Measurements from ENCODE around the gene SNRPA.

SNRPA gene

DNA sequence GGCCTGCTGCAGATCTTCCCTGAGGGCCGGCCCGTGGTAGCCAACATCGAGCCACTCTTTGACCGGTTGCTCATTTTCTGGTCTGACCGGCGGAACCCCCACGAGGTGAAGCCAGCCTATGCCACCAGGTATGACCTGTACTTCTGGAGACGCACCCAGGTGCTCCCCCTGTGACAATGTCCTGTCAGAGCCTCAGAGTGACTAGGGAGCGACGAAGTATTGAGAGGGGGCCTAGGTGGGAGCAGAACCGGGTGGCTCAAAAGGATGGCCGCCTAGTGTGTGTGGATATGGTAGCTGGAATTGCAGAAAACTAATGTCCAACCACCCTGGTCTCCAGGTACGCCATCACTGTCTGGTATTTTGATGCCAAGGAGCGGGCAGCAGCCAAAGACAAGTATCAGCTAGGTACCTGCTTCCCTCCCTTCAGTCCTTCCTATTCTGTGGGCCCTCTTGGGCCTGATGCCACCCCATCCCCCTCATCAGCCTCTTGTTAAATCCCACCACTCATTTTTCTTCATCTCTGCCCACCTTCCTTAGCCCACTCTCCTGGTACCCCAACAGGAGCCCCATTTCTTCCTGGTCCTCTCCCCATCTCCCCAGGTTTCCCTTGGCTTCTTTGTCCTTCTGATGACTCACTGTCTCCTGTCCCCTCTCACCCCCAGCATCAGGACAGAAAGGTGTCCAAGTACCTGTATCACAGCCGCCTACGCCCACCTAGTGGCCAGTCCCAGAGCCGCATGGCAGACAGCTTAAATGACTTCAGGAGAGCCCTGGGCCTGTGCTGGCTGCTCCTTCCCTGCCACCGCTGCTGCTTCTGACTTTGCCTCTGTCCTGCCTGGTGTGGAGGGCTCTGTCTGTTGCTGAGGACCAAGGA is 56.4 kb downstream of the SNRPA start (continued):
- TF ChIP-seq ZNF610 (tag by site-specific recombination; IDR thresholded peaks at IDR 0.05; ENCODE audit: borderline replicate concordance) (no peak), ZNF169 (tag by site-specific recombination; IDR thresholded peaks at IDR 0.05) (0 out of 2 replicates have a peak, but pooled peaks have one; percentile 35), ZNF549 (tag by site-specific recombination; IDR thresholded peaks at IDR 0.05) (no peak), ZNF548 (tag by site-specific recombination; IDR thresholded peaks at IDR 0.05) (0 out of 2 replicates have a peak, but pooled peaks have one; percentile 40), SP3 (tag by site-specific recombination; IDR thresholded peaks at IDR 0.05) (0 out of 2 replicates have a peak, but pooled peaks have one; percentile 3), KLF7 (tag by site-specific recombination; IDR thresholded peaks at IDR 0.05; ENCODE audit: borderline replicate concordance) (0 out of 2 replicates have a peak, but pooled peaks have one; percentile 45), GFI1B (tag by site-specific recombination; IDR thresholded peaks at IDR 0.05) (no peak), ZNF76 (tag by site-specific recombination; IDR thresholded peaks at IDR 0.05; ENCODE audit: borderline replicate concordance, low read depth) (0 out of 2 replicates have a peak, but pooled peaks have one; percentile 4), ZNF121 (tag by site-specific recombination; IDR thresholded peaks at IDR 0.05) (peak; percentile 37; the same call in 1 of the 2 replicates), ZNF138 (tag by site-specific recombination; IDR thresholded peaks at IDR 0.05; ENCODE audit: borderline replicate concordance) (0 out of 2 replicates have a peak, but pooled peaks have one; percentile 33), ZNF623 (tag by site-specific recombination; IDR thresholded peaks at IDR 0.05) (no peak), ZNF274 (IDR thresholded peaks at IDR 0.05; ENCODE audit: low read length) (no peak), ZNF274 (tag by site-specific recombination; IDR thresholded peaks at IDR 0.05; ENCODE audit: borderline replicate concordance) (peak; percentile 15; the same call in 1 of the 2 replicates), ZNF391 (tag by site-specific recombination; IDR thresholded peaks at IDR 0.05; ENCODE audit: borderline replicate concordance, low read depth) (0 out of 2 replicates have a peak, but pooled peaks have one; percentile 47), ZNF133 (tag by site-specific recombination; IDR thresholded peaks at IDR 0.05) (0 out of 2 replicates have a peak, but pooled peaks have one; percentile 12)
- TF ChIP-seq, protein P1, sequence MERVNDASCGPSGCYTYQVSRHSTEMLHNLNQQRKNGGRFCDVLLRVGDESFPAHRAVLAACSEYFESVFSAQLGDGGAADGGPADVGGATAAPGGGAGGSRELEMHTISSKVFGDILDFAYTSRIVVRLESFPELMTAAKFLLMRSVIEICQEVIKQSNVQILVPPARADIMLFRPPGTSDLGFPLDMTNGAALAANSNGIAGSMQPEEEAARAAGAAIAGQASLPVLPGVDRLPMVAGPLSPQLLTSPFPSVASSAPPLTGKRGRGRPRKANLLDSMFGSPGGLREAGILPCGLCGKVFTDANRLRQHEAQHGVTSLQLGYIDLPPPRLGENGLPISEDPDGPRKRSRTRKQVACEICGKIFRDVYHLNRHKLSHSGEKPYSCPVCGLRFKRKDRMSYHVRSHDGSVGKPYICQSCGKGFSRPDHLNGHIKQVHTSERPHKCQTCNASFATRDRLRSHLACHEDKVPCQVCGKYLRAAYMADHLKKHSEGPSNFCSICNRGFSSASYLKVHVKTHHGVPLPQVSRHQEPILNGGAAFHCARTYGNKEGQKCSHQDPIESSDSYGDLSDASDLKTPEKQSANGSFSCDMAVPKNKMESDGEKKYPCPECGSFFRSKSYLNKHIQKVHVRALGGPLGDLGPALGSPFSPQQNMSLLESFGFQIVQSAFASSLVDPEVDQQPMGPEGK (tag by site-specific recombination; IDR thresholded peaks at IDR 0.05) = 0 out of 2 replicates have a peak, but pooled peaks have one; percentile 55
- TF ChIP-seq, protein P2, sequence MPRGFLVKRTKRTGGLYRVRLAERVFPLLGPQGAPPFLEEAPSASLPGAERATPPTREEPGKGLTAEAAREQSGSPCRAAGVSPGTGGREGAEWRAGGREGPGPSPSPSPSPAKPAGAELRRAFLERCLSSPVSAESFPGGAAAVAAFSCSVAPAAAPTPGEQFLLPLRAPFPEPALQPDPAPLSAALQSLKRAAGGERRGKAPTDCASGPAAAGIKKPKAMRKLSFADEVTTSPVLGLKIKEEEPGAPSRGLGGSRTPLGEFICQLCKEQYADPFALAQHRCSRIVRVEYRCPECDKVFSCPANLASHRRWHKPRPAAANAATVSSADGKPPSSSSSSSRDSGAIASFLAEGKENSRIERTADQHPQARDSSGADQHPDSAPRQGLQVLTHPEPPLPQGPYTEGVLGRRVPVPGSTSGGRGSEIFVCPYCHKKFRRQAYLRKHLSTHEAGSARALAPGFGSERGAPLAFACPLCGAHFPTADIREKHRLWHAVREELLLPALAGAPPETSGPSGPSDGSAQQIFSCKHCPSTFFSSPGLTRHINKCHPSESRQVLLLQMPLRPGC (tag by site-specific recombination; IDR thresholded peaks at IDR 0.05) = no peak
- TF ChIP-seq, protein P3, sequence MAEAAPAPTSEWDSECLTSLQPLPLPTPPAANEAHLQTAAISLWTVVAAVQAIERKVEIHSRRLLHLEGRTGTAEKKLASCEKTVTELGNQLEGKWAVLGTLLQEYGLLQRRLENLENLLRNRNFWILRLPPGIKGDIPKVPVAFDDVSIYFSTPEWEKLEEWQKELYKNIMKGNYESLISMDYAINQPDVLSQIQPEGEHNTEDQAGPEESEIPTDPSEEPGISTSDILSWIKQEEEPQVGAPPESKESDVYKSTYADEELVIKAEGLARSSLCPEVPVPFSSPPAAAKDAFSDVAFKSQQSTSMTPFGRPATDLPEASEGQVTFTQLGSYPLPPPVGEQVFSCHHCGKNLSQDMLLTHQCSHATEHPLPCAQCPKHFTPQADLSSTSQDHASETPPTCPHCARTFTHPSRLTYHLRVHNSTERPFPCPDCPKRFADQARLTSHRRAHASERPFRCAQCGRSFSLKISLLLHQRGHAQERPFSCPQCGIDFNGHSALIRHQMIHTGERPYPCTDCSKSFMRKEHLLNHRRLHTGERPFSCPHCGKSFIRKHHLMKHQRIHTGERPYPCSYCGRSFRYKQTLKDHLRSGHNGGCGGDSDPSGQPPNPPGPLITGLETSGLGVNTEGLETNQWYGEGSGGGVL (tag by site-specific recombination; IDR thresholded peaks at IDR 0.05) = no peak
- TF ChIP-seq, protein P4, sequence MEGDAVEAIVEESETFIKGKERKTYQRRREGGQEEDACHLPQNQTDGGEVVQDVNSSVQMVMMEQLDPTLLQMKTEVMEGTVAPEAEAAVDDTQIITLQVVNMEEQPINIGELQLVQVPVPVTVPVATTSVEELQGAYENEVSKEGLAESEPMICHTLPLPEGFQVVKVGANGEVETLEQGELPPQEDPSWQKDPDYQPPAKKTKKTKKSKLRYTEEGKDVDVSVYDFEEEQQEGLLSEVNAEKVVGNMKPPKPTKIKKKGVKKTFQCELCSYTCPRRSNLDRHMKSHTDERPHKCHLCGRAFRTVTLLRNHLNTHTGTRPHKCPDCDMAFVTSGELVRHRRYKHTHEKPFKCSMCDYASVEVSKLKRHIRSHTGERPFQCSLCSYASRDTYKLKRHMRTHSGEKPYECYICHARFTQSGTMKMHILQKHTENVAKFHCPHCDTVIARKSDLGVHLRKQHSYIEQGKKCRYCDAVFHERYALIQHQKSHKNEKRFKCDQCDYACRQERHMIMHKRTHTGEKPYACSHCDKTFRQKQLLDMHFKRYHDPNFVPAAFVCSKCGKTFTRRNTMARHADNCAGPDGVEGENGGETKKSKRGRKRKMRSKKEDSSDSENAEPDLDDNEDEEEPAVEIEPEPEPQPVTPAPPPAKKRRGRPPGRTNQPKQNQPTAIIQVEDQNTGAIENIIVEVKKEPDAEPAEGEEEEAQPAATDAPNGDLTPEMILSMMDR (tag by site-specific recombination; IDR thresholded peaks at IDR 0.05) = peak; percentile 85
